Ishikawa (cell line): ENCODE results near the gene DPEP2NB.

Source experiments
- EGR1 ChIP-seq: IDR thresholded peaks from 2 replicates; pipeline ENCODE4 v1.6.1; 2012
- EP300 ChIP-seq: IDR thresholded peaks from 2 replicates; pipeline ENCODE4 v1.6.1; 2012; ENCODE audit warnings: borderline replicate concordance
- MAX ChIP-seq: IDR thresholded peaks from 2 replicates; pipeline ENCODE4 v1.6.1; 2012
- NFIC ChIP-seq: IDR thresholded peaks from 2 replicates; pipeline ENCODE4 v1.6.1; 2012
- TAF1 ChIP-seq: IDR thresholded peaks from 2 replicates; pipeline ENCODE4 v1.6.1; 2012; ENCODE audit warnings: low read depth, mild to moderate bottlenecking
- TCF12 ChIP-seq: IDR thresholded peaks from 2 replicates; pipeline ENCODE4 v1.6.1; 2012; ENCODE audit warnings: low read depth
- TEAD4 ChIP-seq: IDR thresholded peaks from 2 replicates; pipeline ENCODE4 v1.6.1; 2012
- USF1 ChIP-seq: IDR thresholded peaks from 2 replicates; pipeline ENCODE4 v1.6.1; 2012
- YY1 ChIP-seq: IDR thresholded peaks from 2 replicates; pipeline ENCODE4 v1.6.1; 2012; ENCODE audit warnings: low read depth
- TF ChIP-seq, protein P1 (sequence below): IDR thresholded peaks from 2 replicates; pipeline ENCODE4 v1.6.1; 2012; ENCODE audit warnings: low read depth, mild to moderate bottlenecking

Gene DPEP2NB

GRCh38 chr16:67965668-67966548 is 49.8 kb downstream of the DPEP2NB start:
- TF ChIP-seq MAX (no peak), USF1 (no peak), EP300 (no peak), TAF1 (no peak), EGR1 (no peak), TCF12 (no peak)

GRCh38 chr16:67964477-67965131 is 51.1 kb downstream of the DPEP2NB start:
- TF ChIP-seq TEAD4 (no peak), TAF1 (no peak), USF1 (no peak), MAX (no peak), YY1 (no peak)
- TF ChIP-seq, protein P1, sequence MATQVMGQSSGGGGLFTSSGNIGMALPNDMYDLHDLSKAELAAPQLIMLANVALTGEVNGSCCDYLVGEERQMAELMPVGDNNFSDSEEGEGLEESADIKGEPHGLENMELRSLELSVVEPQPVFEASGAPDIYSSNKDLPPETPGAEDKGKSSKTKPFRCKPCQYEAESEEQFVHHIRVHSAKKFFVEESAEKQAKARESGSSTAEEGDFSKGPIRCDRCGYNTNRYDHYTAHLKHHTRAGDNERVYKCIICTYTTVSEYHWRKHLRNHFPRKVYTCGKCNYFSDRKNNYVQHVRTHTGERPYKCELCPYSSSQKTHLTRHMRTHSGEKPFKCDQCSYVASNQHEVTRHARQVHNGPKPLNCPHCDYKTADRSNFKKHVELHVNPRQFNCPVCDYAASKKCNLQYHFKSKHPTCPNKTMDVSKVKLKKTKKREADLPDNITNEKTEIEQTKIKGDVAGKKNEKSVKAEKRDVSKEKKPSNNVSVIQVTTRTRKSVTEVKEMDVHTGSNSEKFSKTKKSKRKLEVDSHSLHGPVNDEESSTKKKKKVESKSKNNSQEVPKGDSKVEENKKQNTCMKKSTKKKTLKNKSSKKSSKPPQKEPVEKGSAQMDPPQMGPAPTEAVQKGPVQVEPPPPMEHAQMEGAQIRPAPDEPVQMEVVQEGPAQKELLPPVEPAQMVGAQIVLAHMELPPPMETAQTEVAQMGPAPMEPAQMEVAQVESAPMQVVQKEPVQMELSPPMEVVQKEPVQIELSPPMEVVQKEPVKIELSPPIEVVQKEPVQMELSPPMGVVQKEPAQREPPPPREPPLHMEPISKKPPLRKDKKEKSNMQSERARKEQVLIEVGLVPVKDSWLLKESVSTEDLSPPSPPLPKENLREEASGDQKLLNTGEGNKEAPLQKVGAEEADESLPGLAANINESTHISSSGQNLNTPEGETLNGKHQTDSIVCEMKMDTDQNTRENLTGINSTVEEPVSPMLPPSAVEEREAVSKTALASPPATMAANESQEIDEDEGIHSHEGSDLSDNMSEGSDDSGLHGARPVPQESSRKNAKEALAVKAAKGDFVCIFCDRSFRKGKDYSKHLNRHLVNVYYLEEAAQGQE, result no peak

DNA sequence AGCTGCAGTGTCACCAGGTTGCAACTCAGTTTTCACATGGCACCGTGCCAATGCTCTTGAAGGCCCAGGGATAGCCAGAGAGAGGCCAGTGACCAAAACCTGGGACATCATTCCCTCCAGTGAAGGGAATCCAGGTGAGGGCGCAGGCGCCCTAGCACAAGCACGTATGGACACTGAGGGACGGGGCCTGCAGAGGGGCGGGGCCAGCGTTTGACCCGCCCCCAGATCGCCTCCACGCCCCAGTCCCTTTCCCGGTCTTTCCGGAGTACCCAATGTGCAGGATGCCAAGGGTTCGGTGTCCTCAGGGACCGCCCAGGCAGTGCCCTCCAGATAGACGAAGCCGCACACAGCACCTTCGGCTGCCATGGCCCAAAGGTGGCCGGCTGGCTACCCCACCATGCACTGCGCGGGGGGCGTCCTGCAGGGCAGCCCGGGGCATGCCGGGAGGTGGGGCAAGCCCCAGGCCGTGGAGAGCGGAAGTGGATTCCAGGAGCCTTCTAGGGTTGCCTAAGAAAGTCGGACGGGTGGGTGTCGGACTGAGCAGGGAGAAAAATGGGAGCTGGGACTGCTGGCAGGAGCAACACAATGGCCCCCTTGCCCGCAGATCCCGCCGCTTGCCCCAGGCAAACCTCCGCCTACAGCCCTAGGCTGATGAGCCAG is 51.9 kb downstream of the DPEP2NB start:
- TF ChIP-seq, protein P1, result no peak
- peak; percentile 48; the same call in 1 of the 2 replicates for TF ChIP-seq NFIC
